Measurements from ENCODE around the gene ADAMTSL1.

DNA sequence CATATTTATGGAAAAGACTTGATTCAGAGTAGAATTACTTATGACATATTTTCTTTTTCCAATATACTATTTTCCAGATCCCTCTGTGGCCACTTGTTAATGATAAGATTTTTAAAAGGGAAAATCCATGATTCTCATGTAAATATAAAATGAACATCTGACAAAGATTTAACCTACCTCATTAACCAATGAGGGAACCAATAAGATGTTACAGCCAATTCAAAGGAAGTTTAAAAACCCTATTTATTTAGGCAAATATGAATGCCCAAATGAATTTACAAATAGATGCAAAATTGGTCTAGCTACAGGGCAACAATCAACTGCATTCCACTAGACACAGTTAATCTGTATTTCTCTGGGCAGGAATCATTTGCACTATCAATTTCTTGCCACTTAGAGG lies 226.8 kb downstream of the ADAMTSL1 start:
- TF ChIP-seq, protein P1, sequence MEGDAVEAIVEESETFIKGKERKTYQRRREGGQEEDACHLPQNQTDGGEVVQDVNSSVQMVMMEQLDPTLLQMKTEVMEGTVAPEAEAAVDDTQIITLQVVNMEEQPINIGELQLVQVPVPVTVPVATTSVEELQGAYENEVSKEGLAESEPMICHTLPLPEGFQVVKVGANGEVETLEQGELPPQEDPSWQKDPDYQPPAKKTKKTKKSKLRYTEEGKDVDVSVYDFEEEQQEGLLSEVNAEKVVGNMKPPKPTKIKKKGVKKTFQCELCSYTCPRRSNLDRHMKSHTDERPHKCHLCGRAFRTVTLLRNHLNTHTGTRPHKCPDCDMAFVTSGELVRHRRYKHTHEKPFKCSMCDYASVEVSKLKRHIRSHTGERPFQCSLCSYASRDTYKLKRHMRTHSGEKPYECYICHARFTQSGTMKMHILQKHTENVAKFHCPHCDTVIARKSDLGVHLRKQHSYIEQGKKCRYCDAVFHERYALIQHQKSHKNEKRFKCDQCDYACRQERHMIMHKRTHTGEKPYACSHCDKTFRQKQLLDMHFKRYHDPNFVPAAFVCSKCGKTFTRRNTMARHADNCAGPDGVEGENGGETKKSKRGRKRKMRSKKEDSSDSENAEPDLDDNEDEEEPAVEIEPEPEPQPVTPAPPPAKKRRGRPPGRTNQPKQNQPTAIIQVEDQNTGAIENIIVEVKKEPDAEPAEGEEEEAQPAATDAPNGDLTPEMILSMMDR (IDR thresholded peaks at IDR 0.05; ENCODE audit: low read depth, low read length, missing input control) = no peak
- TF ChIP-seq, protein P2, sequence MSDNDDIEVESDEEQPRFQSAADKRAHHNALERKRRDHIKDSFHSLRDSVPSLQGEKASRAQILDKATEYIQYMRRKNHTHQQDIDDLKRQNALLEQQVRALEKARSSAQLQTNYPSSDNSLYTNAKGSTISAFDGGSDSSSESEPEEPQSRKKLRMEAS (IDR thresholded peaks at IDR 0.05) = no peak
- TF ChIP-seq, protein P3, sequence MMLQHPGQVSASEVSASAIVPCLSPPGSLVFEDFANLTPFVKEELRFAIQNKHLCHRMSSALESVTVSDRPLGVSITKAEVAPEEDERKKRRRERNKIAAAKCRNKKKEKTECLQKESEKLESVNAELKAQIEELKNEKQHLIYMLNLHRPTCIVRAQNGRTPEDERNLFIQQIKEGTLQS (IDR thresholded peaks at IDR 0.05) = no peak
- TF ChIP-seq JUND (IDR thresholded peaks at IDR 0.05) = no peak
- no peak for TF ChIP-seq YY1 (IDR thresholded peaks at IDR 0.05)
- TF ChIP-seq, protein P4, sequence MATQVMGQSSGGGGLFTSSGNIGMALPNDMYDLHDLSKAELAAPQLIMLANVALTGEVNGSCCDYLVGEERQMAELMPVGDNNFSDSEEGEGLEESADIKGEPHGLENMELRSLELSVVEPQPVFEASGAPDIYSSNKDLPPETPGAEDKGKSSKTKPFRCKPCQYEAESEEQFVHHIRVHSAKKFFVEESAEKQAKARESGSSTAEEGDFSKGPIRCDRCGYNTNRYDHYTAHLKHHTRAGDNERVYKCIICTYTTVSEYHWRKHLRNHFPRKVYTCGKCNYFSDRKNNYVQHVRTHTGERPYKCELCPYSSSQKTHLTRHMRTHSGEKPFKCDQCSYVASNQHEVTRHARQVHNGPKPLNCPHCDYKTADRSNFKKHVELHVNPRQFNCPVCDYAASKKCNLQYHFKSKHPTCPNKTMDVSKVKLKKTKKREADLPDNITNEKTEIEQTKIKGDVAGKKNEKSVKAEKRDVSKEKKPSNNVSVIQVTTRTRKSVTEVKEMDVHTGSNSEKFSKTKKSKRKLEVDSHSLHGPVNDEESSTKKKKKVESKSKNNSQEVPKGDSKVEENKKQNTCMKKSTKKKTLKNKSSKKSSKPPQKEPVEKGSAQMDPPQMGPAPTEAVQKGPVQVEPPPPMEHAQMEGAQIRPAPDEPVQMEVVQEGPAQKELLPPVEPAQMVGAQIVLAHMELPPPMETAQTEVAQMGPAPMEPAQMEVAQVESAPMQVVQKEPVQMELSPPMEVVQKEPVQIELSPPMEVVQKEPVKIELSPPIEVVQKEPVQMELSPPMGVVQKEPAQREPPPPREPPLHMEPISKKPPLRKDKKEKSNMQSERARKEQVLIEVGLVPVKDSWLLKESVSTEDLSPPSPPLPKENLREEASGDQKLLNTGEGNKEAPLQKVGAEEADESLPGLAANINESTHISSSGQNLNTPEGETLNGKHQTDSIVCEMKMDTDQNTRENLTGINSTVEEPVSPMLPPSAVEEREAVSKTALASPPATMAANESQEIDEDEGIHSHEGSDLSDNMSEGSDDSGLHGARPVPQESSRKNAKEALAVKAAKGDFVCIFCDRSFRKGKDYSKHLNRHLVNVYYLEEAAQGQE (IDR thresholded peaks at IDR 0.05) = no peak
- TF ChIP-seq TAF1 (conservative IDR thresholded peaks at IDR 0.05) = no peak
- TF ChIP-seq FOXA1 (IDR thresholded peaks at IDR 0.05) = no peak
- no peak for TF ChIP-seq RAD21 (IDR thresholded peaks at IDR 0.05)
- TF ChIP-seq HNF4A (conservative IDR thresholded peaks at IDR 0.05) = no peak
